Measurements from ENCODE around the gene GCN1.

Gene GCN1

GRCh38 chr12:120159509-120160237 lies 34.8 kb downstream of the GCN1 start:
- no peak overlapping the region for H3K4me3 ChIP-seq (IDR thresholded peaks at IDR 0.05; ENCODE audit: insufficient read depth, low read depth, low read length)
- no peaks in the 10 kb centered on the region for H3K36me3 ChIP-seq (ENCODE audit: insufficient read depth)
- H3K79me2 ChIP-seq (ENCODE audit: insufficient read depth, low read depth): no peaks in the 10 kb centered on the region
- H3K27ac ChIP-seq: no peak overlapping the region
- no peak for TF ChIP-seq CTCF (conservative IDR thresholded peaks at IDR 0.05; ENCODE audit: low read depth, low read length)
- H3K27me3 ChIP-seq (ENCODE audit: insufficient read depth, low read depth): no peaks in the 10 kb centered on the region
- no peak overlapping the region for H3K9ac ChIP-seq
- H3K4me1 ChIP-seq (ENCODE audit: low read depth, poor library complexity, severe bottlenecking): no peaks in the 10 kb centered on the region
- no peak overlapping the region for H3K4me2 ChIP-seq
- H2AFZ ChIP-seq (ENCODE audit: low read depth): no peak overlapping the region
- H4K20me1 ChIP-seq (ENCODE audit: insufficient read depth): no peaks in the 10 kb centered on the region

- Histone ChIP-seq H3K36me3 (ENCODE audit: insufficient read depth) (no peaks in the 10 kb centered on the region), H4K20me1 (ENCODE audit: insufficient read depth) (no peaks in the 10 kb centered on the region), H3K4me1 (ENCODE audit: low read depth, poor library complexity, severe bottlenecking) (no peaks in the 10 kb centered on the region), H3K79me2 (ENCODE audit: insufficient read depth, low read depth) (no peaks in the 10 kb centered on the region), H3K4me3 (IDR thresholded peaks at IDR 0.05; ENCODE audit: insufficient read depth, low read depth, low read length) (no peak overlapping the region), H3K27ac (no peak overlapping the region), H2AFZ (ENCODE audit: low read depth) (no peak overlapping the region), H3K4me2 (no peak overlapping the region), H3K9ac (no peak overlapping the region), H3K27me3 (ENCODE audit: insufficient read depth, low read depth) (no peaks in the 10 kb centered on the region)
- TF ChIP-seq CTCF (conservative IDR thresholded peaks at IDR 0.05; ENCODE audit: low read depth, low read length): no peak
Observed at GRCh38 chr12:120158351-120158750, 36.2 kb downstream of the GCN1 start.

GRCh38 chr12:120157678-120158077 lies 36.8 kb downstream of the GCN1 start:
- Histone ChIP-seq H3K4me2 (no peak overlapping the region), H3K9ac (no peak overlapping the region), H3K27ac (no peak overlapping the region; the same call in 1 of the 2 replicates), H3K4me1 (ENCODE audit: low read depth, poor library complexity, severe bottlenecking) (no peaks in the 10 kb centered on the region), H3K79me2 (ENCODE audit: insufficient read depth, low read depth) (no peaks in the 10 kb centered on the region), H3K27me3 (ENCODE audit: insufficient read depth, low read depth) (no peaks in the 10 kb centered on the region), H4K20me1 (ENCODE audit: insufficient read depth) (no peaks in the 10 kb centered on the region), H3K36me3 (ENCODE audit: insufficient read depth) (no peaks in the 10 kb centered on the region), H2AFZ (ENCODE audit: low read depth) (no peak overlapping the region), H3K4me3 (IDR thresholded peaks at IDR 0.05; ENCODE audit: insufficient read depth, low read depth, low read length) (no peak overlapping the region)
- no peak for TF ChIP-seq CTCF (conservative IDR thresholded peaks at IDR 0.05; ENCODE audit: low read depth, low read length)

- no peak for TF ChIP-seq CTCF (conservative IDR thresholded peaks at IDR 0.05; ENCODE audit: low read depth, low read length)
- no peak overlapping the region for H2AFZ ChIP-seq (ENCODE audit: low read depth)
- H3K36me3 ChIP-seq (ENCODE audit: insufficient read depth): no peaks in the 10 kb centered on the region
- no peak overlapping the region for H3K4me3 ChIP-seq (IDR thresholded peaks at IDR 0.05; ENCODE audit: insufficient read depth, low read depth, low read length)
- no peaks in the 10 kb centered on the region for H3K79me2 ChIP-seq (ENCODE audit: insufficient read depth, low read depth)
- H3K4me1 ChIP-seq (ENCODE audit: low read depth, poor library complexity, severe bottlenecking): no peaks in the 10 kb centered on the region
- H4K20me1 ChIP-seq (ENCODE audit: insufficient read depth): no peaks in the 10 kb centered on the region
- H3K27ac ChIP-seq: no peak overlapping the region; the same call in 1 of the 2 replicates
- H3K27me3 ChIP-seq (ENCODE audit: insufficient read depth, low read depth): no peaks in the 10 kb centered on the region
- no peak overlapping the region for H3K4me2 ChIP-seq
- H3K9ac ChIP-seq: no peak overlapping the region
Observed at GRCh38 chr12:120156315-120157259, 37.9 kb downstream of the GCN1 start.

All from KMS-11 (cell line).